GM12865 (cell line): Measurements from ENCODE around the gene DAB1.
"Not testable (repeated sequence)": the region's sequence is repeated elsewhere in the genome, so short reads cannot be mapped to it uniquely, and the experiment has no call there.

ENCODE experiments used
- DNase-seq: peaks from one replicate; pipeline ENCODE4 v3.0.0; 2010; ENCODE audit warnings: low read depth
- H3K4me3 ChIP-seq: 2 replicates; pipeline ENCODE4 v1.5.1; 2011; ENCODE audit warnings: mild to moderate bottlenecking, low read depth, low read length, control low read depth
- CTCF ChIP-seq: IDR thresholded peaks from 2 replicates; pipeline ENCODE4 v1.5.1; 2011; ENCODE audit warnings: low read length, control low read depth, low read depth, inconsistent platforms; ENCODE audit not compliant: insufficient read depth; ENCODE audit errors: missing control alignments

Gene DAB1

GRCh38 chr1:57357462-57357861, 66.4 kb downstream of the DAB1 start:
- TF ChIP-seq CTCF = no peak
- H3K4me3 ChIP-seq = no peak overlapping the region
- no peak for DNase-seq

GRCh38 chr1:57353654-57354053, 70.2 kb downstream of the DAB1 start:
- TF ChIP-seq CTCF = no peak
- DNase-seq = no peak
- H3K4me3 ChIP-seq = no peak overlapping the region

GRCh38 chr1:57350610-57351009, 73.2 kb downstream of the DAB1 start:
- no peak for TF ChIP-seq CTCF
- no peak for DNase-seq
- H3K4me3 ChIP-seq = no peak overlapping the region

- no peak for TF ChIP-seq CTCF
- H3K4me3 ChIP-seq = no peak overlapping the region
- no peak for DNase-seq
These were observed 74.9 kb downstream of the DAB1 start for GRCh38 chr1:57348921-57349320.

- no peak overlapping the region for H3K4me3 ChIP-seq
- peak; percentile 6 for DNase-seq
- TF ChIP-seq CTCF = no peak
These were observed 77.9 kb downstream of the DAB1 start for GRCh38 chr1:57345916-57346315.

GRCh38 chr1:57344265-57344664, 79.6 kb downstream of the DAB1 start:
- H3K4me3 ChIP-seq = no peak overlapping the region
- no peak for DNase-seq
- TF ChIP-seq CTCF = no peak

GRCh38 chr1:57343298-57343915, 80.5 kb downstream of the DAB1 start:
- not testable (repeated sequence) for H3K4me3 ChIP-seq, DNase-seq

GRCh38 chr1:57341721-57342120, 82.1 kb downstream of the DAB1 start:
- DNase-seq = no peak
- H3K4me3 ChIP-seq = no peak overlapping the region
- no peak for TF ChIP-seq CTCF
